Peyer's patch (tissue), 4 donors: ENCODE measurements around the gene ERF. TPM values are rescaled to one million over a fixed set of nuclear protein-coding genes. Genes with fewer than 3 reads are reported as not detected.

ENCODE experiments used
- DNase-seq, 3 donors: peaks; one replicate each; pipeline ENCODE4 v3.0.0-alpha.2; 2017 to 2019
- H3K27ac ChIP-seq, 4 donors: fragments of 200-600 bp; sonication (generic); one replicate each; pipeline ENCODE4 v1.5.1; 2016 to 2019
- H3K27me3 ChIP-seq, 2 donors: fragments of 200-600 bp; sonication (generic); one replicate each; pipeline ENCODE4 v1.5.1; 2019
- H3K36me3 ChIP-seq, 3 donors: fragments of 200-600 bp; sonication (generic); one replicate each; pipeline ENCODE4 v1.5.1; 2016 to 2019
- H3K4me1 ChIP-seq, 4 donors: fragments of 200-600 bp; sonication (generic); one replicate each; pipeline ENCODE4 v1.5.1; 2016 to 2019
- H3K4me3 ChIP-seq, 4 donors: fragments of 200-600 bp; sonication (generic); 1 replicate in 3 of 4; 2 replicates in 1 of 4; pipeline ENCODE4 v1.5.1; 2016 to 2019; ENCODE audit warnings: mild to moderate bottlenecking in 1 of 4
- H3K9me3 ChIP-seq, 4 donors: fragments of 200-600 bp; sonication (generic); one replicate each; pipeline ENCODE4 v1.5.1; 2016 to 2019; ENCODE audit warnings: mild to moderate bottlenecking in 1 of 4
- CTCF ChIP-seq, 6 experiments: fragments of 450-650 bp in 4 of 6; fragments of 200-600 bp in 2 of 6; sonication (generic) in 1 of 6; IDR thresholded peaks; one replicate each; pipeline ENCODE4 v1.5.1; 2017 to 2019; ENCODE audit warnings: antibody characterized with exemption in 6 of 6, mild to moderate bottlenecking in 3 of 6, moderate library complexity in 1 of 6
- POLR2A ChIP-seq, 2 donors: fragments of 450-650 bp; IDR thresholded peaks; one replicate each; pipeline ENCODE4 v1.5.1; 2017; ENCODE audit warnings: antibody characterized with exemption in 2 of 2, mild to moderate bottlenecking in 2 of 2, moderate library complexity in 2 of 2
- total RNA-seq, 4 donors: library from RNA; depleted of rRNA; stranded (reverse); fragments of >200 nt; gene quantifications; one replicate each; pipeline ENCODE4 v1.1.0, GENCODE V29; 2016

Gene ERF
- total RNA-seq, 4 donors from 2014 or later = 13.2 to 85.4 (median 49.3) TPM

GRCh38 chr19:42279902-42280814 is 25.2 kb upstream of the ERF start:
- Histone ChIP-seq H3K4me3 (peak overlapping the region; percentile 64 to 89 (median 83)), H3K27ac (peak overlapping the region; percentile 89 to 99 (median 96)), H3K27me3 (no peaks in the 10 kb centered on the region), H3K4me1 (peaks cover 15 to 68% (median 37%) of the 10 kb centered on the region in 4 donors), H3K9me3 (no peaks in the 10 kb centered on the region), H3K36me3 (peaks cover 0 to 2% (median 0%) of the 10 kb centered on the region in 3 donors)
- DNase-seq = peak; percentile 89 to 95 (median 91)
- TF ChIP-seq POLR2A (IDR thresholded peaks at IDR 0.05) = no peak
- peak; percentile 90 to 97 (median 92) for TF ChIP-seq CTCF (IDR thresholded peaks at IDR 0.05)

- no peaks in the 10 kb centered on the region for H3K9me3 ChIP-seq
- H3K4me3 ChIP-seq = peak overlapping the region; percentile 64 to 89 (median 83)
- peaks cover 0 to 9% (median 0%) of the 10 kb centered on the region in 3 donors for H3K36me3 ChIP-seq
- peaks cover 15 to 63% (median 33%) of the 10 kb centered on the region in 4 donors for H3K4me1 ChIP-seq
- no peaks in the 10 kb centered on the region for H3K27me3 ChIP-seq
- peak in 1 of 3 donors; percentile 50 for DNase-seq
- TF ChIP-seq POLR2A (IDR thresholded peaks at IDR 0.05) = no peak
- no peak for TF ChIP-seq CTCF (IDR thresholded peaks at IDR 0.05)
- H3K27ac ChIP-seq = peak overlapping the region; percentile 89 to 99 (median 96)
Observed at GRCh38 chr19:42279155-42279901, 24.4 kb upstream of the ERF start.

GRCh38 chr19:42278452-42279154 is 23.7 kb upstream of the ERF start:
- H3K4me3 ChIP-seq = no peak overlapping the region
- H3K27ac ChIP-seq = peak overlapping the region in 2 of 4 donors; percentile 97 to 99
- DNase-seq = peak in 1 of 3 donors; percentile 45
- H3K36me3 ChIP-seq = peaks cover 0 to 16% (median 0%) of the 10 kb centered on the region in 3 donors
- TF ChIP-seq CTCF (IDR thresholded peaks at IDR 0.05) = no peak
- no peak for TF ChIP-seq POLR2A (IDR thresholded peaks at IDR 0.05)
- peaks cover 15 to 63% (median 33%) of the 10 kb centered on the region in 4 donors for H3K4me1 ChIP-seq
- H3K9me3 ChIP-seq = no peaks in the 10 kb centered on the region
- H3K27me3 ChIP-seq = no peaks in the 10 kb centered on the region

GRCh38 chr19:42277821-42278451 is 23.0 kb upstream of the ERF start:
- no peak for TF ChIP-seq POLR2A (IDR thresholded peaks at IDR 0.05)
- no peak overlapping the region for H3K4me3 ChIP-seq
- peak in 1 of 3 donors; percentile 46 for DNase-seq
- peaks cover 0 to 23% (median 0%) of the 10 kb centered on the region in 3 donors for H3K36me3 ChIP-seq
- H3K4me1 ChIP-seq = peaks cover 14 to 58% (median 30%) of the 10 kb centered on the region in 4 donors
- no peaks in the 10 kb centered on the region for H3K9me3 ChIP-seq
- H3K27me3 ChIP-seq = no peaks in the 10 kb centered on the region
- H3K27ac ChIP-seq = peak overlapping the region in 2 of 4 donors; percentile 60 to 99

GRCh38 chr19:42276821-42277220 is 21.9 kb upstream of the ERF start:
- H3K9me3 ChIP-seq = no peaks in the 10 kb centered on the region
- TF ChIP-seq CTCF (IDR thresholded peaks at IDR 0.05) = no peak
- no peak for TF ChIP-seq POLR2A (IDR thresholded peaks at IDR 0.05)
- no peak for DNase-seq
- peaks cover 0 to 34% (median 0%) of the 10 kb centered on the region in 3 donors for H3K36me3 ChIP-seq
- peaks cover 12 to 47% (median 21%) of the 10 kb centered on the region in 4 donors for H3K4me1 ChIP-seq
- H3K27ac ChIP-seq = peak overlapping the region in 1 of 4 donors; percentile 99
- H3K27me3 ChIP-seq = no peaks in the 10 kb centered on the region
- H3K4me3 ChIP-seq = no peak overlapping the region
